Naive thymus-derived CD4-positive, alpha-beta T cell (primary cell): ENCODE data around the gene IREB2. TPM values are rescaled to one million over a fixed set of nuclear protein-coding genes. Genes with fewer than 3 reads are reported as not detected.
"Not testable (repeated sequence)": the region's sequence is repeated elsewhere in the genome, so short reads cannot be mapped to it uniquely, and the experiment has no call there.

ENCODE experiments used
- ATAC-seq: fragments of 150-1000 bp; cut with Tn5 transposase; 2 replicates; pipeline ENCODE4 v1.10.0; 2021; ENCODE audit warnings: mild to moderate bottlenecking, moderate library complexity
- CTCF ChIA-PET: fragments of 350-600 bp; sonication (Branson Sonifier 250); formaldehyde crosslinking; loops from one replicate; lab custom pipeline; 2021; ENCODE audit warnings: antibody characterized with exemption; lab: Charles Lee
- POLR2A ChIA-PET: fragments of 350-600 bp; sonication (Branson Sonifier 250); formaldehyde crosslinking; loops from one replicate; lab custom pipeline; 2021; ENCODE audit warnings: antibody characterized with exemption, inconsistent platforms; lab: Charles Lee
- DNase-seq, 9 donors: peaks; one replicate each; pipeline versions ENCODE4 v3.0.0 to v3.0.0-alpha.2; 2020 to 2022; ENCODE audit warnings: mixed read lengths in 1 of 9
- H3K27ac ChIP-seq: one replicate; pipeline ENCODE4 v1.7.0; 2013; ENCODE audit warnings: mild to moderate bottlenecking, low read depth, low read length, moderate library complexity
- H3K27me3 ChIP-seq, 2 donors: one replicate each; pipeline ENCODE4 v1.7.0; 2013; ENCODE audit warnings: low read length in 2 of 2, mild to moderate bottlenecking in 2 of 2, moderate library complexity in 2 of 2; ENCODE audit not compliant: control insufficient read depth in 2 of 2, insufficient read depth in 2 of 2
- H3K36me3 ChIP-seq, 3 experiments: 1 replicate in 2 of 3; 2 replicates in 1 of 3; pipeline ENCODE4 v1.7.0; 2013; ENCODE audit warnings: low read length in 3 of 3, mild to moderate bottlenecking in 3 of 3, moderate library complexity in 1 of 3; ENCODE audit not compliant: insufficient read depth in 3 of 3, control insufficient read depth in 2 of 3
- H3K4me1 ChIP-seq, 2 donors: one replicate each; pipeline ENCODE4 v1.7.0; 2013; ENCODE audit warnings: low read length in 2 of 2, mild to moderate bottlenecking in 2 of 2, moderate library complexity in 1 of 2; ENCODE audit not compliant: control insufficient read depth in 2 of 2, insufficient read depth in 2 of 2
- H3K4me3 ChIP-seq: 2 replicates; pipeline ENCODE4 v1.7.0; 2013; ENCODE audit warnings: mild to moderate bottlenecking, low read length
- H3K9me3 ChIP-seq, 3 experiments: 1 replicate in 2 of 3; 2 replicates in 1 of 3; pipeline ENCODE4 v1.7.0; 2013; ENCODE audit warnings: low read length in 3 of 3; ENCODE audit not compliant: control insufficient read depth in 2 of 3
- H3K27ac Mint-ChIP-seq, 9 donors: one replicate each; pipeline ENCODE4 v1.8.0; 2020 to 2022; ENCODE audit warnings: mixed read lengths in 9 of 9, mild to moderate bottlenecking in 8 of 9, moderate library complexity in 5 of 9, inconsistent platforms in 2 of 9
- H3K27me3 Mint-ChIP-seq, 5 donors: one replicate each; pipeline ENCODE4 v1.8.0; 2021 to 2022; ENCODE audit warnings: mixed read lengths in 5 of 5, mild to moderate bottlenecking in 1 of 5
- H3K36me3 Mint-ChIP-seq, 5 donors: one replicate each; pipeline ENCODE4 v1.8.0; 2020 to 2022; ENCODE audit warnings: mixed read lengths in 5 of 5, mild to moderate bottlenecking in 3 of 5, inconsistent platforms in 1 of 5
- H3K4me1 Mint-ChIP-seq, 7 donors: one replicate each; pipeline ENCODE4 v1.8.0; 2020 to 2022; ENCODE audit warnings: mixed read lengths in 7 of 7, mild to moderate bottlenecking in 3 of 7, inconsistent platforms in 1 of 7
- H3K4me3 Mint-ChIP-seq, 10 donors: one replicate each; pipeline ENCODE4 v1.8.0; 2020 to 2022; ENCODE audit warnings: mild to moderate bottlenecking in 10 of 10, mixed read lengths in 10 of 10, moderate library complexity in 6 of 10, inconsistent platforms in 2 of 10
- H3K9me3 Mint-ChIP-seq, 11 donors: one replicate each; pipeline ENCODE4 v1.8.0; 2020 to 2022; ENCODE audit warnings: mixed read lengths in 11 of 11, mild to moderate bottlenecking in 4 of 11, inconsistent platforms in 1 of 11, moderate library complexity in 1 of 11
- intact Hi-C, 2 donors: fragments of 100-400 bp; cut with micrococcal nuclease; formaldehyde crosslinking; loops; one replicate each; pipeline ENCODE4 v1.15.1; 2023
- polyA plus RNA-seq, 2 donors: library from polyadenylated mRNA; unstranded; fragments of 300-500 nt; fragmentation: Illumina TruSeq; gene quantifications; one replicate each; pipeline ENCODE4 v1.2.3, GENCODE V29; 2021
- total RNA-seq, 6 experiments: library from RNA in 5 of 6; stranded (reverse) in 5 of 6; gene quantifications; 1 replicate in 5 of 6; 2 replicates in 1 of 6; pipeline ENCODE4 v1.2.3 and lab custom pipeline; 2021 to 2026

Gene IREB2
- total and polyA plus RNA-seq, 7 experiments from 2014 or later, result 17.6 to 79.8 (median 67.6) TPM

- H3K9me3 ChIP-seq, result no peaks in the 10 kb centered on the region
- peak overlapping the region in 8 of 9 donors; percentile 48 to 84 (median 59) for H3K27ac Mint-ChIP-seq
- H3K4me3 ChIP-seq, result no peak overlapping the region
- peaks cover 0 to 4% (median 0%) of the 10 kb centered on the region in 5 donors for H3K36me3 Mint-ChIP-seq
- peaks cover 0 to 12% of the 10 kb centered on the region in 2 donors for H3K4me1 ChIP-seq
- POLR2A ChIA-PET, result interaction anchor here (0.9 to 3.4 kb wide), 3 partner anchors 30 to 72 kb away, joined by 3 to 20 read pairs (median 8); partner anchors contain the start of genes IREB2 and PSMA4
- no peaks in the 10 kb centered on the region for H3K27me3 ChIP-seq
- ATAC-seq, result no peak
- H3K9me3 Mint-ChIP-seq, result no peaks in the 10 kb centered on the region
- no peaks in the 10 kb centered on the region for H3K36me3 ChIP-seq
- CTCF ChIA-PET, result interaction anchor here (0.6 kb wide), 1 partner anchor 9 kb away, joined by 3 read pairs; no protein-coding TSS in a partner anchor
- peak overlapping the region in 9 of 10 donors; percentile 14 to 76 (median 60) for H3K4me3 Mint-ChIP-seq
- peak overlapping the region; percentile 11 for H3K27ac ChIP-seq
- H3K27me3 Mint-ChIP-seq, result peaks cover 0 to 16% (median 0%) of the 10 kb centered on the region in 5 donors
- DNase-seq, result peak in 5 of 9 donors; percentile 6 to 27 (median 17)
- intact Hi-C loops, result no loop called here
- H3K4me1 Mint-ChIP-seq, result peaks cover 9 to 44% (median 31%) of the 10 kb centered on the region in 7 donors
Observed at GRCh38 chr15:78509726-78510312, 71.8 kb downstream of the IREB2 start.

GRCh38 chr15:78520035-78520434 lies 82.0 kb downstream of the IREB2 start:
- H3K27ac ChIP-seq, H3K27me3 ChIP-seq, H3K4me1 Mint-ChIP-seq, H3K27me3 Mint-ChIP-seq, H3K27ac Mint-ChIP-seq, H3K9me3 ChIP-seq, H3K4me1 ChIP-seq, ATAC-seq, H3K9me3 Mint-ChIP-seq, POLR2A ChIA-PET, H3K4me3 ChIP-seq, H3K4me3 Mint-ChIP-seq, H3K36me3 ChIP-seq, DNase-seq, CTCF ChIA-PET, intact Hi-C loops: not testable (repeated sequence)
- H3K36me3 Mint-ChIP-seq, result peaks cover 0 to 42% (median 15%) of the 10 kb centered on the region in 5 donors

GRCh38 chr15:78524230-78524629 lies 86.2 kb downstream of the IREB2 start:
- ATAC-seq, result no peak
- Histone ChIP-seq H3K27ac (no peak overlapping the region), H3K4me3 (no peak overlapping the region), H3K27me3 (no peaks in the 10 kb centered on the region), H3K36me3 (no peaks in the 10 kb centered on the region), H3K9me3 (no peaks in the 10 kb centered on the region), H3K4me1 (no peaks in the 10 kb centered on the region)
- Mint-ChIP-seq H3K27ac (no peak overlapping the region), H3K4me1 (no peaks in the 10 kb centered on the region), H3K36me3 (peaks cover 0 to 40% (median 5%) of the 10 kb centered on the region in 5 donors), H3K4me3 (no peak overlapping the region), H3K27me3 (peaks cover 0 to 2% (median 0%) of the 10 kb centered on the region in 5 donors), H3K9me3 (peaks cover 0 to 4% (median 0%) of the 10 kb centered on the region in 11 donors)
- CTCF ChIA-PET, result no interaction called here
- DNase-seq, result no peak
- intact Hi-C loops, result no loop called here
- POLR2A ChIA-PET, result no interaction called here

- H3K4me3 Mint-ChIP-seq, result no peak overlapping the region
- DNase-seq (no peak), ATAC-seq (no peak)
- no peak overlapping the region for H3K27ac Mint-ChIP-seq
- Histone ChIP-seq H3K27me3 (no peaks in the 10 kb centered on the region), H3K27ac (no peak overlapping the region), H3K4me1 (no peaks in the 10 kb centered on the region), H3K4me3 (no peak overlapping the region), H3K9me3 (no peaks in the 10 kb centered on the region), H3K36me3 (no peaks in the 10 kb centered on the region)
- intact Hi-C loops, result no loop called here
- H3K4me1 Mint-ChIP-seq, result no peaks in the 10 kb centered on the region
- H3K27me3 Mint-ChIP-seq, result peaks cover 0 to 2% (median 0%) of the 10 kb centered on the region in 5 donors
- H3K36me3 Mint-ChIP-seq, result peaks cover 0 to 36% (median 5%) of the 10 kb centered on the region in 5 donors
- CTCF ChIA-PET, result no interaction called here
- POLR2A ChIA-PET, result interaction anchor here (1.0 kb wide), 1 partner anchor 14 kb away, joined by 3 read pairs; no protein-coding TSS in a partner anchor
- peaks cover 0 to 4% (median 0%) of the 10 kb centered on the region in 11 donors for H3K9me3 Mint-ChIP-seq
Observed at GRCh38 chr15:78527325-78527724, 89.3 kb downstream of the IREB2 start.

GRCh38 chr15:78533331-78533730 lies 95.3 kb downstream of the IREB2 start:
- CTCF ChIA-PET, result no interaction called here
- no peak for DNase-seq
- POLR2A ChIA-PET, result no interaction called here
- intact Hi-C loops, result no loop called here
- Histone ChIP-seq H3K4me1 (no peaks in the 10 kb centered on the region), H3K27ac (no peak overlapping the region), H3K36me3 (no peaks in the 10 kb centered on the region), H3K27me3 (no peaks in the 10 kb centered on the region), H3K4me3 (no peak overlapping the region), H3K9me3 (no peaks in the 10 kb centered on the region)
- Mint-ChIP-seq H3K36me3 (peaks cover 0 to 10% (median 0%) of the 10 kb centered on the region in 5 donors), H3K27ac (no peak overlapping the region), H3K9me3 (no peaks in the 10 kb centered on the region), H3K4me3 (no peak overlapping the region), H3K4me1 (no peaks in the 10 kb centered on the region), H3K27me3 (no peaks in the 10 kb centered on the region)
- ATAC-seq, result no peak

- Mint-ChIP-seq H3K4me3 (no peak overlapping the region), H3K27me3 (peaks cover 0 to 4% (median 0%) of the 10 kb centered on the region in 5 donors), H3K4me1 (peaks cover 2 to 16% (median 8%) of the 10 kb centered on the region in 7 donors), H3K36me3 (peaks cover 0 to 9% (median 4%) of the 10 kb centered on the region in 5 donors), H3K27ac (peak overlapping the region in 1 of 9 donors; percentile 33), H3K9me3 (peaks cover 0 to 11% (median 0%) of the 10 kb centered on the region in 11 donors)
- H3K9me3 ChIP-seq, result no peaks in the 10 kb centered on the region
- CTCF ChIA-PET, result no interaction called here
- H3K27me3 ChIP-seq, result no peaks in the 10 kb centered on the region
- peaks cover 0 to 7% (median 0%) of the 10 kb centered on the region in 3 experiments for H3K36me3 ChIP-seq
- ATAC-seq (no peak), DNase-seq (no peak)
- POLR2A ChIA-PET, result no interaction called here
- intact Hi-C loops, result no loop called here
- no peak overlapping the region for H3K27ac ChIP-seq
- no peak overlapping the region for H3K4me3 ChIP-seq
- H3K4me1 ChIP-seq, result peaks cover 0 to 3% of the 10 kb centered on the region in 2 donors
Observed at GRCh38 chr15:78536134-78536533, 98.1 kb downstream of the IREB2 start.
